BJ (cell line): ENCODE data around the gene IPO4. TPM values are rescaled to one million over a fixed set of nuclear protein-coding genes. Genes with fewer than 3 reads are reported as not detected.

ENCODE experiments used
- CTCF ChIA-PET: fragments of 350-600 bp; formaldehyde crosslinking; extraction: SDS; loops from one replicate; lab custom pipeline; 2021; ENCODE audit warnings: antibody characterized with exemption, inconsistent platforms; lab: Yijun Ruan, JAX
- POLR2A ChIA-PET: fragments of 300-600 bp; sonication (Branson Sonifier 250); formaldehyde crosslinking; extraction: SDS; loops from one replicate; lab custom pipeline; 2021; ENCODE audit warnings: antibody characterized with exemption; lab: Charles Lee
- DNase-seq: peaks from one replicate; pipeline ENCODE4 v3.0.0-alpha.2; 2011; ENCODE audit warnings: low read depth
- H3K27me3 ChIP-seq: 2 replicates; pipeline ENCODE4 v1.6.0; 2011; ENCODE audit warnings: low read length; ENCODE audit not compliant: control insufficient read depth, insufficient read depth
- H3K36me3 ChIP-seq: 2 replicates; pipeline ENCODE4 v1.5.1; 2011; ENCODE audit warnings: low read length; ENCODE audit not compliant: control insufficient read depth, insufficient read depth
- H3K4me3 ChIP-seq: 2 replicates; pipeline ENCODE4 v1.5.1; 2011; ENCODE audit warnings: low read depth, mild to moderate bottlenecking, control low read depth, low read length
- CTCF ChIP-seq: IDR thresholded peaks from 2 replicates; pipeline ENCODE4 v1.5.1; 2011; ENCODE audit warnings: low read depth, mild to moderate bottlenecking, control low read depth, inconsistent platforms, low read length, moderate library complexity; ENCODE audit not compliant: insufficient read depth
- polyA plus RNA-seq: library from polyadenylated mRNA; depleted of rRNA; stranded (reverse); fragments of >200 nt; gene quantifications from 2 replicates; pipeline ENCODE4 v1.2.3, GENCODE V29; 2011

The IPO4 gene
- polyA plus RNA-seq, 1 experiment, result 26.8 TPM

GRCh38 chr14:24198814-24199524, 10.4 kb upstream of the IPO4 start:
- CTCF ChIA-PET, result no interaction called here
- H3K27me3 ChIP-seq, result no peaks in the 10 kb centered on the region
- POLR2A ChIA-PET, result no interaction called here
- DNase-seq, result no peak
- no peak for TF ChIP-seq CTCF
- H3K4me3 ChIP-seq, result no peak overlapping the region
- peaks cover 2% of the 10 kb centered on the region for H3K36me3 ChIP-seq

GRCh38 chr14:24197056-24197450, 8.4 kb upstream of the IPO4 start:
- TF ChIP-seq CTCF, result no peak
- no peaks in the 10 kb centered on the region for H3K27me3 ChIP-seq
- ChIA-PET CTCF (no interaction called here), POLR2A (interaction anchor here (0.7 kb wide), 1 partner anchor 503 kb away, joined by 8 read pairs; no protein-coding TSS in a partner anchor)
- no peak overlapping the region for H3K4me3 ChIP-seq
- DNase-seq, result no peak
- H3K36me3 ChIP-seq, result peaks cover 5% of the 10 kb centered on the region

GRCh38 chr14:24196071-24197055, 7.7 kb upstream of the IPO4 start:
- CTCF ChIA-PET, result interaction anchor here (0.8 to 1.1 kb wide), 2 partner anchors 11 to 109 kb away, joined by 3 to 5 read pairs; no protein-coding TSS in a partner anchor
- POLR2A ChIA-PET, result interaction anchor here (0.6 to 0.9 kb wide), 3 partner anchors 103 to 502 kb away, joined by 3 to 8 read pairs (median 3); partner anchors contain the start of genes DHRS1 and NOP9
- no peak for DNase-seq
- Histone ChIP-seq H3K4me3 (peak overlapping the region; percentile 87), H3K36me3 (peaks cover 5% of the 10 kb centered on the region), H3K27me3 (no peaks in the 10 kb centered on the region)
- TF ChIP-seq CTCF, result no peak

- TF ChIP-seq CTCF, result no peak
- Histone ChIP-seq H3K27me3 (no peaks in the 10 kb centered on the region), H3K4me3 (peak within 1 kb of the TSS; percentile 87), H3K36me3 (peaks cover 6% of the 10 kb centered on the region)
- DNase-seq, result no peak
- CTCF ChIA-PET, result interaction anchor here (0.8 to 1.1 kb wide), 2 partner anchors 12 to 110 kb away, joined by 3 to 5 read pairs; no protein-coding TSS in a partner anchor
- POLR2A ChIA-PET, result interaction anchor here (0.6 to 0.9 kb wide), 2 partner anchors 104 to 114 kb away, joined by 3 read pairs; partner anchors contain the start of genes DHRS1 and NOP9
Observed at GRCh38 chr14:24195186-24196070, 6.8 kb upstream of the IPO4 start, which contains the start of gene TM9SF1. TM9SF1 (minus strand) TSS chr14:24195441; CDS start chr14:24195019, 422 bp downstream.
